Lung (tissue), 12 donors: ENCODE results near the gene ARL8B. TPM values are rescaled to one million over a fixed set of nuclear protein-coding genes. Genes with fewer than 3 reads are reported as not detected.

Source experiments
- ATAC-seq: fragments of 200-7000 bp; cut with Tn5 transposase; one replicate; pipeline ENCODE4 v1.9.1; 2020; ENCODE audit warnings: moderate number of reproducible peaks; ENCODE audit not compliant: insufficient read depth, low FRiP score
- DNase-seq, 3 donors: peaks; one replicate each; pipeline ENCODE4 v3.0.0-alpha.2; 2013 to 2017
- H3K27ac ChIP-seq, 2 donors: one replicate each; pipeline ENCODE4 v1.5.1; 2013; ENCODE audit warnings: mild to moderate bottlenecking in 2 of 2, moderate library complexity in 2 of 2, control low read depth in 1 of 2, inconsistent platforms in 1 of 2, low read depth in 1 of 2, low read length in 1 of 2
- H3K27me3 ChIP-seq, 3 donors: one replicate each; pipeline ENCODE4 v1.5.1; 2013; ENCODE audit warnings: low read length in 2 of 3; ENCODE audit not compliant: control insufficient read depth in 3 of 3, insufficient read depth in 3 of 3
- H3K36me3 ChIP-seq, 4 donors: one replicate each; pipeline ENCODE4 v1.5.1; 2013; ENCODE audit warnings: low read length in 4 of 4, mild to moderate bottlenecking in 1 of 4, moderate library complexity in 1 of 4; ENCODE audit not compliant: control insufficient read depth in 4 of 4, insufficient read depth in 4 of 4
- H3K4me1 ChIP-seq, 5 donors: one replicate each; pipeline ENCODE4 v1.5.1; 2013; ENCODE audit warnings: low read length in 5 of 5, mild to moderate bottlenecking in 2 of 5, moderate library complexity in 1 of 5; ENCODE audit not compliant: control insufficient read depth in 5 of 5, insufficient read depth in 5 of 5
- H3K4me3 ChIP-seq: one replicate; pipeline ENCODE4 v1.5.1; 2013; ENCODE audit warnings: mild to moderate bottlenecking, control low read depth, moderate library complexity
- H3K9ac ChIP-seq, 2 donors: one replicate each; pipeline ENCODE4 v1.5.1; 2013; ENCODE audit warnings: low read length in 2 of 2, control low read depth in 1 of 2; ENCODE audit not compliant: insufficient read depth in 1 of 2
- H3K9me3 ChIP-seq, 4 donors: one replicate each; pipeline ENCODE4 v1.5.1; 2013; ENCODE audit warnings: low read length in 3 of 4, mild to moderate bottlenecking in 1 of 4, moderate library complexity in 1 of 4; ENCODE audit not compliant: control insufficient read depth in 4 of 4, insufficient read depth in 3 of 4
- WGBS, 2 donors: extraction: QIAGEN DNeasy Blood & Tissue Kit; methylation state at CpG; one replicate each; pipeline ENCODE4 v1.1.7; 2013; 5-methylcytosine and 5-hydroxymethylcytosine counted together
- polyA plus RNA-seq, 2 donors: library from polyadenylated mRNA; stranded (reverse); fragments of 200-250 nt; gene quantifications; one replicate each; pipeline ENCODE4 v1.2.1, GENCODE V29; 2013
- total RNA-seq, 2 donors: library from RNA; depleted of rRNA in 1 of 2; stranded (reverse); fragments of >200 nt in 1 of 2; gene quantifications; one replicate each; pipeline ENCODE4 v1.2.1, GENCODE V29; 2014 to 2021
- TF ChIP-seq, protein P1 (sequence below): IDR thresholded peaks from 2 replicates; pipeline ENCODE4 v1.5.1; 2012; ENCODE audit warnings: mild to moderate bottlenecking; ENCODE audit errors: control extremely low read depth, extremely low read depth
- donor health status: control.
- donor health status: control.
- donor health status: Bipolar disorder and iron deficiency.
- donor health status: healthy.
- donor health status: DM: yes; HTN: yes; CAD: no.

The ARL8B gene
- total and polyA plus RNA-seq, 4 donors = 58.9 to 108 (median 74.8) TPM

DNA sequence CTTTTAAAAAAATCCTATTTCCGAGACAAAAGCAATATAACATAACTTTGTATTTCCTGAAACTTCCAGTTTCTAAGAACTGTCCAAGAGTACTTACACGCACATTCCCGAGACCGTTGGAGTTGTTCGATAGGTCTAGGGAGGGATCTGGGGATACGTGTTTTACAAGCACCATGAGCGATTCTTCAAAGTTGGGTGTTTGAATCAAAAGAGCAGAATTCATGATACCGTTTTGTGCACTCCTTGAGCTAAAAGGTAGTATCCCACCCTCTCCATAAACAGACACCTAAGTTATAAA is 64.7 kb downstream of the ARL8B start:
- DNase-seq = peak; percentile 31 to 70 (median 67)
- WGBS, 2 donors = 3 to 5% methylated on average over 8 of the region's 8 CpGs

DNA sequence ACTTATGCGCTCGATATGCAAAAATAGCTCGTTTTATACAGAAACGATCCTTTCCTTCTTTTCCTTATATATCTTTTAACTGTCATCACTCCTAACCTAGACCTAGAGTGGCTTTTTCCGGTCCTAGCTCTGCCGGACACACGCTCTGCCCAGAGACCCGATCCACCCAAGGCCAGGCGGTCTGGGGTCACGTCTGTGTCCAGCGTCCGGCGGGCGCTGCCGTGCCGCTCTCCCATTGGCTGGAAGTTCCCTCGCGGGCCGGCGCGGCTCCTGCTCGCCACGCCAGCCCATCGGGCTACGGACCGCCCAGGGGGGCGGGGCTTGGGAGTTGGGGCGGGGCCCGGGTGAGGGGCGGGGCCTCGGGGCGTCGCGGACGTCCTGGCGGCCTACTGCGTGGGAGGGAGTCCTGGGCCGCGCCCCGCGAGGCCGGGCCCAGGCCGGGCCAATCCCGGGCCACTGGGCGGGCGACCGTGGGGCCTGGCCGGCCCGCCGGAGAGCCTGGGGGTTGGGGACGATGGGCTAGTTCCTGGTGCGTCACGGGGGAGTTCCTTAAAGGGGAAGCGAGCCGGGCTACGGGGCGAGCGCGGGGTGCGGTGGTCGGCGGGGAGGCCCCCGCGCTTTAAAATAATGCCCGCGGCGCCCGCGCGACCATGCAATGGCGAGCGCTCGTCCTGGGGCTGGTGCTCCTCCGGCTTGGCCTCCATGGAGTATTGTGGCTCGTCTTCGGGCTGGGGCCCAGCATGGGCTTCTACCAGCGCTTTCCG is 65.2 kb downstream of the ARL8B start, which contains the start of gene EDEM1:
Gene EDEM1 (plus strand): TSS at position 552 of the 764 bp plus-strand sequence. CDS start 99 bp downstream, at position 651.
- peak; percentile 94 for ATAC-seq
- H3K4me3 ChIP-seq = peak within 1 kb of the TSS; percentile 88
- H3K27ac ChIP-seq = peak within 1 kb of the TSS; percentile 95 to 98
- H3K27me3 ChIP-seq = no peaks in the 10 kb centered on the region
- peak within 1 kb of the TSS; percentile 80 to 84 for H3K9ac ChIP-seq
- DNase-seq = peak; percentile 95 to 97 (median 97)
- no peaks in the 10 kb centered on the region for H3K36me3 ChIP-seq
- 0% methylated on average over 71 to 78 of the region's 78 CpGs for WGBS, 2 donors
- no peaks in the 10 kb centered on the region for H3K9me3 ChIP-seq
- TF ChIP-seq, protein P1, sequence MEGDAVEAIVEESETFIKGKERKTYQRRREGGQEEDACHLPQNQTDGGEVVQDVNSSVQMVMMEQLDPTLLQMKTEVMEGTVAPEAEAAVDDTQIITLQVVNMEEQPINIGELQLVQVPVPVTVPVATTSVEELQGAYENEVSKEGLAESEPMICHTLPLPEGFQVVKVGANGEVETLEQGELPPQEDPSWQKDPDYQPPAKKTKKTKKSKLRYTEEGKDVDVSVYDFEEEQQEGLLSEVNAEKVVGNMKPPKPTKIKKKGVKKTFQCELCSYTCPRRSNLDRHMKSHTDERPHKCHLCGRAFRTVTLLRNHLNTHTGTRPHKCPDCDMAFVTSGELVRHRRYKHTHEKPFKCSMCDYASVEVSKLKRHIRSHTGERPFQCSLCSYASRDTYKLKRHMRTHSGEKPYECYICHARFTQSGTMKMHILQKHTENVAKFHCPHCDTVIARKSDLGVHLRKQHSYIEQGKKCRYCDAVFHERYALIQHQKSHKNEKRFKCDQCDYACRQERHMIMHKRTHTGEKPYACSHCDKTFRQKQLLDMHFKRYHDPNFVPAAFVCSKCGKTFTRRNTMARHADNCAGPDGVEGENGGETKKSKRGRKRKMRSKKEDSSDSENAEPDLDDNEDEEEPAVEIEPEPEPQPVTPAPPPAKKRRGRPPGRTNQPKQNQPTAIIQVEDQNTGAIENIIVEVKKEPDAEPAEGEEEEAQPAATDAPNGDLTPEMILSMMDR = no peak
- H3K4me1 ChIP-seq = peaks cover 5 to 19% (median 6%) of the 10 kb centered on the region in 5 donors

More for the DNA sequence above, 64.7 kb downstream of the ARL8B start:
- Histone ChIP-seq H3K27me3 (no peaks in the 10 kb centered on the region), H3K4me3 (no peak overlapping the region), H3K9ac (peak overlapping the region; percentile 70 to 84), H3K9me3 (no peaks in the 10 kb centered on the region), H3K36me3 (peaks cover 0 to 4% (median 2%) of the 10 kb centered on the region in 4 donors), H3K27ac (peak overlapping the region; percentile 86 to 89), H3K4me1 (peaks cover 5 to 19% (median 6%) of the 10 kb centered on the region in 5 donors)
- no peak for ATAC-seq
- TF ChIP-seq, protein P1 = no peak

DNA sequence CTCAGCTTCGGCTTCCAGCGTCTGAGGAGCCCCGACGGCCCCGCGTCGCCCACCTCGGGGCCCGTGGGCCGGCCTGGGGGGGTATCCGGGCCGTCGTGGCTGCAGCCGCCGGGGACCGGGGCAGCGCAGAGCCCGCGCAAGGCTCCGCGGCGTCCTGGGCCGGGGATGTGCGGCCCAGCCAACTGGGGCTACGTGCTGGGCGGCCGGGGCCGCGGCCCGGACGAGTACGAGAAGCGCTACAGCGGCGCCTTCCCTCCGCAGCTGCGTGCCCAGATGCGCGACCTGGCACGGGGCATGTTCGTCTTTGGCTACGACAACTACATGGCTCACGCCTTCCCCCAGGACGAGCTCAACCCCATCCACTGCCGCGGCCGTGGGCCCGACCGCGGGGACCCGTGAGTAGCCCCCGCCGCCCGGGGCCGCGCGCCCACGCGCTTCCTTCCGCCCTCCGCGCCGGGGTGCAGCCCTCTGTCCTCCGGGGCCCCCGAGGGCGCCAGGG is 65.9 kb downstream of the ARL8B start:
- DNase-seq = peak in 1 of 3 donors; percentile 43
- WGBS, 2 donors = 0 to 1% methylated on average over 40 to 66 of the region's 66 CpGs

More for the DNA sequence above, 65.9 kb downstream of the ARL8B start:
- peak; percentile 9 for ATAC-seq
- H3K36me3 ChIP-seq = no peaks in the 10 kb centered on the region
- H3K9ac ChIP-seq = peak overlapping the region; percentile 61 to 80
- peak overlapping the region; percentile 95 to 98 for H3K27ac ChIP-seq
- no peaks in the 10 kb centered on the region for H3K27me3 ChIP-seq
- peaks cover 5 to 19% (median 6%) of the 10 kb centered on the region in 5 donors for H3K4me1 ChIP-seq
- TF ChIP-seq, protein P1 = no peak
- H3K9me3 ChIP-seq = no peaks in the 10 kb centered on the region
- peak overlapping the region; percentile 88 for H3K4me3 ChIP-seq
